Activated T-cell treated with anti-CD3 and anti-CD28 coated beads, Interleukin-2, amount 50 U/mL, for 72 hours (primary cell): ENCODE results near the gene CABCOCO1. TPM values are rescaled to one million over a fixed set of nuclear protein-coding genes. Genes with fewer than 3 reads are reported as not detected.

Source experiments
- ATAC-seq, 2 donors: fragments of 150-1000 bp; cut with Tn5 transposase; replicated peaks in 1 of 2; 2 replicates each; pipeline ENCODE4 v1.10.0; 2021; ENCODE audit warnings: moderate library complexity in 2 of 2, mild to moderate bottlenecking in 1 of 2
- DNase-seq, 2 donors: peaks; one replicate each; pipeline ENCODE4 v3.0.0; 2021 to 2022; ENCODE audit warnings: mixed read lengths in 1 of 2
- H3K27ac Mint-ChIP-seq: one replicate; pipeline ENCODE4 v1.8.0; 2022; ENCODE audit warnings: mild to moderate bottlenecking, moderate library complexity, mixed read lengths
- H3K27me3 Mint-ChIP-seq: one replicate; pipeline ENCODE4 v1.8.0; 2022; ENCODE audit warnings: low read depth, mixed read lengths
- H3K36me3 Mint-ChIP-seq, 2 donors: one replicate each; pipeline ENCODE4 v1.8.0; 2022; ENCODE audit warnings: mixed read lengths in 2 of 2, mild to moderate bottlenecking in 1 of 2; ENCODE audit not compliant: insufficient read depth in 2 of 2
- H3K4me1 Mint-ChIP-seq: one replicate; pipeline ENCODE4 v1.8.0; 2022; ENCODE audit warnings: low read depth, mixed read lengths
- H3K4me3 Mint-ChIP-seq, 2 donors: one replicate each; pipeline ENCODE4 v1.8.0; 2022; ENCODE audit warnings: mild to moderate bottlenecking in 2 of 2, mixed read lengths in 2 of 2, moderate library complexity in 2 of 2
- H3K9me3 Mint-ChIP-seq, 2 donors: one replicate each; pipeline ENCODE4 v1.8.0; 2022; ENCODE audit warnings: mixed read lengths in 2 of 2
- total RNA-seq, 2 donors: library from RNA; stranded (reverse); gene quantifications; one replicate each; pipeline ENCODE4 v1.2.3, GENCODE V29; 2022

Gene CABCOCO1
- total RNA-seq, 2 donors from 2014 or later, result not detected

- no peak for ATAC-seq
- Mint-ChIP-seq H3K9me3 (no peaks in the 10 kb centered on the region), H3K27me3 (no peaks in the 10 kb centered on the region), H3K36me3 (no peaks in the 10 kb centered on the region), H3K27ac (no peak overlapping the region), H3K4me3 (no peak overlapping the region), H3K4me1 (peaks cover 29% of the 10 kb centered on the region)
- no peak for DNase-seq
Measured at GRCh38 chr10:61778137-61778536, 115.4 kb downstream of the CABCOCO1 start.

GRCh38 chr10:61779276-61779675 lies 116.5 kb downstream of the CABCOCO1 start:
- Mint-ChIP-seq H3K4me1 (peaks cover 39% of the 10 kb centered on the region), H3K36me3 (no peaks in the 10 kb centered on the region), H3K27ac (no peak overlapping the region), H3K9me3 (no peaks in the 10 kb centered on the region), H3K4me3 (no peak overlapping the region), H3K27me3 (no peaks in the 10 kb centered on the region)
- ATAC-seq (no peak), DNase-seq (no peak)

GRCh38 chr10:61779950-61780659 lies 117.4 kb downstream of the CABCOCO1 start:
- Mint-ChIP-seq H3K4me3 (peak overlapping the region in 1 of 2 donors; percentile 15), H3K36me3 (no peaks in the 10 kb centered on the region), H3K27ac (peak overlapping the region; percentile 70), H3K27me3 (no peaks in the 10 kb centered on the region), H3K4me1 (peaks cover 47% of the 10 kb centered on the region), H3K9me3 (no peaks in the 10 kb centered on the region)
- ATAC-seq, result peak; percentile 33 to 50
- peak in 1 of 2 donors; percentile 23 for DNase-seq

GRCh38 chr10:61780732-61781131 lies 118.0 kb downstream of the CABCOCO1 start:
- Mint-ChIP-seq H3K4me3 (no peak overlapping the region), H3K27me3 (no peaks in the 10 kb centered on the region), H3K36me3 (no peaks in the 10 kb centered on the region), H3K9me3 (no peaks in the 10 kb centered on the region), H3K27ac (no peak overlapping the region), H3K4me1 (peaks cover 54% of the 10 kb centered on the region)
- ATAC-seq (no peak), DNase-seq (no peak)

- peak; percentile 47 to 51 for ATAC-seq
- Mint-ChIP-seq H3K27ac (no peak overlapping the region), H3K9me3 (no peaks in the 10 kb centered on the region)
Measured at GRCh38 chr10:61781969-61782403, 119.3 kb downstream of the CABCOCO1 start.

GRCh38 chr10:61784354-61785133 lies 121.8 kb downstream of the CABCOCO1 start:
- H3K27me3 Mint-ChIP-seq, result no peaks in the 10 kb centered on the region
- H3K36me3 Mint-ChIP-seq, result no peaks in the 10 kb centered on the region
- peak overlapping the region; percentile 56 to 61 for H3K4me3 Mint-ChIP-seq
- peaks cover 72% of the 10 kb centered on the region for H3K4me1 Mint-ChIP-seq
- H3K9me3 Mint-ChIP-seq, result no peaks in the 10 kb centered on the region
- peak; percentile 51 to 63 for DNase-seq
- peak overlapping the region; percentile 85 for H3K27ac Mint-ChIP-seq
- ATAC-seq, result peak; percentile 84 to 88

More at GRCh38 chr10:61781969-61782403, 119.3 kb downstream of the CABCOCO1 start:
- DNase-seq, result peak; percentile 14 to 33
- Mint-ChIP-seq H3K4me1 (peaks cover 66% of the 10 kb centered on the region), H3K36me3 (no peaks in the 10 kb centered on the region), H3K4me3 (peak overlapping the region; percentile 28 to 42), H3K27me3 (no peaks in the 10 kb centered on the region)

GRCh38 chr10:61785473-61786105 lies 122.9 kb downstream of the CABCOCO1 start:
- DNase-seq (no peak), ATAC-seq (no peak)
- Mint-ChIP-seq H3K9me3 (no peaks in the 10 kb centered on the region), H3K27me3 (no peaks in the 10 kb centered on the region), H3K27ac (peak overlapping the region; percentile 85), H3K4me1 (peaks cover 61% of the 10 kb centered on the region), H3K4me3 (peak overlapping the region in 1 of 2 donors; percentile 61), H3K36me3 (no peaks in the 10 kb centered on the region)

GRCh38 chr10:61786728-61787127 lies 124.0 kb downstream of the CABCOCO1 start:
- Mint-ChIP-seq H3K36me3 (no peaks in the 10 kb centered on the region), H3K27ac (peak overlapping the region; percentile 64), H3K4me1 (peaks cover 54% of the 10 kb centered on the region), H3K4me3 (peak overlapping the region; percentile 3 to 61), H3K27me3 (no peaks in the 10 kb centered on the region), H3K9me3 (peaks cover 0 to under 1% of the 10 kb centered on the region in 2 donors)
- ATAC-seq (peak; percentile 19 to 32), DNase-seq (peak in 1 of 2 donors; percentile 26)

GRCh38 chr10:61787170-61787569 lies 124.4 kb downstream of the CABCOCO1 start:
- H3K27ac Mint-ChIP-seq, result peak overlapping the region; percentile 64

GRCh38 chr10:61789031-61789430 lies 126.3 kb downstream of the CABCOCO1 start:
- H3K27ac Mint-ChIP-seq, result no peak overlapping the region
- H3K9me3 Mint-ChIP-seq, result peaks cover 0 to 2% of the 10 kb centered on the region in 2 donors
- no peak for ATAC-seq
- no peaks in the 10 kb centered on the region for H3K36me3 Mint-ChIP-seq
- DNase-seq, result no peak
- H3K4me3 Mint-ChIP-seq, result no peak overlapping the region
- peaks cover 38% of the 10 kb centered on the region for H3K4me1 Mint-ChIP-seq
- H3K27me3 Mint-ChIP-seq, result no peaks in the 10 kb centered on the region

More at GRCh38 chr10:61787170-61787569, 124.4 kb downstream of the CABCOCO1 start:
- no peak for ATAC-seq
- peaks cover 49% of the 10 kb centered on the region for H3K4me1 Mint-ChIP-seq
- no peaks in the 10 kb centered on the region for H3K36me3 Mint-ChIP-seq
- DNase-seq, result no peak
- H3K27me3 Mint-ChIP-seq, result no peaks in the 10 kb centered on the region
- H3K4me3 Mint-ChIP-seq, result peak overlapping the region in 1 of 2 donors; percentile 61
- H3K9me3 Mint-ChIP-seq, result peaks cover 0 to 2% of the 10 kb centered on the region in 2 donors

GRCh38 chr10:61791216-61791615 lies 128.5 kb downstream of the CABCOCO1 start:
- Mint-ChIP-seq H3K36me3 (no peaks in the 10 kb centered on the region), H3K27ac (no peak overlapping the region), H3K4me3 (no peak overlapping the region), H3K4me1 (peaks cover 16% of the 10 kb centered on the region), H3K27me3 (no peaks in the 10 kb centered on the region), H3K9me3 (peaks cover 0 to 2% of the 10 kb centered on the region in 2 donors)
- no peak for DNase-seq
- no peak for ATAC-seq

- peak overlapping the region; percentile 53 for H3K27ac Mint-ChIP-seq
- no peak for ATAC-seq
Measured at GRCh38 chr10:61792097-61792716, 129.5 kb downstream of the CABCOCO1 start.

More at GRCh38 chr10:61792097-61792716, 129.5 kb downstream of the CABCOCO1 start:
- no peak overlapping the region for H3K4me3 Mint-ChIP-seq
- H3K36me3 Mint-ChIP-seq, result no peaks in the 10 kb centered on the region
- peaks cover 0 to 2% of the 10 kb centered on the region in 2 donors for H3K9me3 Mint-ChIP-seq
- DNase-seq, result no peak
- H3K4me1 Mint-ChIP-seq, result peaks cover 6% of the 10 kb centered on the region
- H3K27me3 Mint-ChIP-seq, result no peaks in the 10 kb centered on the region
